Measurements from ENCODE around the gene CMSS1.
"Not testable (repeated sequence)": the region's sequence is repeated elsewhere in the genome, so short reads cannot be mapped to it uniquely, and the experiment has no call there.

Gene CMSS1

GRCh38 chr3:100229188-100229587, 411.5 kb downstream of the CMSS1 start:
- DNase-seq (ENCODE audit: low read depth), result not testable (repeated sequence)

GRCh38 chr3:100230710-100231109, 413.0 kb downstream of the CMSS1 start:
- DNase-seq (ENCODE audit: low read depth), result no peak

Data from non-pigmented ciliary epithelial cell (primary cell).